Common myeloid progenitor, CD34-positive (primary cell): ENCODE measurements around the gene HLA-DRB5. TPM values are rescaled to one million over a fixed set of nuclear protein-coding genes. Genes with fewer than 3 reads are reported as not detected.
A peak's percentile ranks its signal among the peaks of the same experiment; 100 is the strongest.
"Not testable (repeated sequence)": the region's sequence is repeated elsewhere in the genome, so short reads cannot be mapped to it uniquely, and the experiment has no call there.

Experiments
- CTCF ChIA-PET: fragments of 350-600 bp; sonication (Branson Sonifier 250); formaldehyde crosslinking; loops from one replicate; lab custom pipeline; 2021; ENCODE audit warnings: antibody characterized with exemption; lab: Charles Lee
- POLR2A ChIA-PET: fragments of 350-600 bp; sonication (Branson Sonifier 250); formaldehyde crosslinking; loops from one replicate; lab custom pipeline; 2021; ENCODE audit warnings: antibody characterized with exemption; lab: Charles Lee
- DNase-seq, 3 donors: peaks; one replicate each; pipeline versions ENCODE4 v3.0.0 to v3.0.0-alpha.2; 2013
- H3K27ac ChIP-seq, 2 experiments: 1 replicate in 1 of 2; 2 replicates in 1 of 2; pipeline ENCODE4 v1.7.0; 2013; ENCODE audit warnings: inconsistent platforms in 2 of 2, low read length in 2 of 2, mild to moderate bottlenecking in 2 of 2, low read depth in 1 of 2, moderate library complexity in 1 of 2; ENCODE audit not compliant: severe bottlenecking in 2 of 2, insufficient read depth in 1 of 2, poor library complexity in 1 of 2
- H3K27me3 ChIP-seq, 5 experiments: replicated peaks in 2 of 5; 1 replicate in 3 of 5; 2 replicates in 2 of 5; pipeline versions ENCODE4 v1.6.1 to v1.7.0; 2013; ENCODE audit warnings: low read length in 4 of 5, mild to moderate bottlenecking in 2 of 5, moderate library complexity in 2 of 5, inconsistent platforms in 1 of 5; ENCODE audit not compliant: insufficient read depth in 5 of 5, control insufficient read depth in 4 of 5
- H3K36me3 ChIP-seq, 4 experiments: 1 replicate in 2 of 4; 2 replicates in 2 of 4; pipeline versions ENCODE4 v1.6.1 to v1.7.0; 2013; ENCODE audit warnings: low read length in 3 of 4, control low read depth in 1 of 4, mild to moderate bottlenecking in 1 of 4; ENCODE audit not compliant: control insufficient read depth in 4 of 4, insufficient read depth in 4 of 4
- H3K4me1 ChIP-seq, 4 experiments: 1 replicate in 3 of 4; 2 replicates in 1 of 4; pipeline versions ENCODE4 v1.6.1 to v1.7.1; 2013; ENCODE audit warnings: low read length in 3 of 4, mild to moderate bottlenecking in 3 of 4, control low read depth in 1 of 4, inconsistent platforms in 1 of 4, moderate library complexity in 1 of 4; ENCODE audit not compliant: control insufficient read depth in 4 of 4, insufficient read depth in 4 of 4; ENCODE audit errors: control extremely low read depth in 1 of 4
- H3K4me3 ChIP-seq, 7 experiments: 1 replicate in 4 of 7; 2 replicates in 3 of 7; pipeline versions ENCODE4 v1.5.1 to v1.7.0; 2013; ENCODE audit warnings: mild to moderate bottlenecking in 7 of 7, low read length in 6 of 7, moderate library complexity in 6 of 7, inconsistent platforms in 2 of 7, low read depth in 2 of 7, control low read depth in 1 of 7; ENCODE audit not compliant: insufficient read depth in 4 of 7, control insufficient read depth in 1 of 7; ENCODE audit errors: extremely low read depth in 1 of 7
- H3K9me3 ChIP-seq, 5 experiments: 1 replicate in 4 of 5; 2 replicates in 1 of 5; pipeline versions ENCODE4 v1.6.1 to v1.7.1; 2013; ENCODE audit warnings: low read length in 4 of 5, mild to moderate bottlenecking in 2 of 5, inconsistent platforms in 1 of 5, low read depth in 1 of 5, moderate library complexity in 1 of 5; ENCODE audit not compliant: control insufficient read depth in 4 of 5, insufficient read depth in 2 of 5; ENCODE audit errors: control extremely low read depth in 1 of 5
- WGBS: methylation state at CpG from one replicate; pipeline ENCODE4 v1.1.5; 2013; ENCODE audit not compliant: insufficient coverage; 5-methylcytosine and 5-hydroxymethylcytosine counted together
- polyA plus RNA-seq: library from polyadenylated mRNA; unstranded; fragments of 120-200 nt; gene quantifications from one replicate; pipeline ENCODE4 v1.2.1, GENCODE V29; 2013

Gene HLA-DRB5
- 30.1 TPM for polyA plus RNA-seq

DNA sequence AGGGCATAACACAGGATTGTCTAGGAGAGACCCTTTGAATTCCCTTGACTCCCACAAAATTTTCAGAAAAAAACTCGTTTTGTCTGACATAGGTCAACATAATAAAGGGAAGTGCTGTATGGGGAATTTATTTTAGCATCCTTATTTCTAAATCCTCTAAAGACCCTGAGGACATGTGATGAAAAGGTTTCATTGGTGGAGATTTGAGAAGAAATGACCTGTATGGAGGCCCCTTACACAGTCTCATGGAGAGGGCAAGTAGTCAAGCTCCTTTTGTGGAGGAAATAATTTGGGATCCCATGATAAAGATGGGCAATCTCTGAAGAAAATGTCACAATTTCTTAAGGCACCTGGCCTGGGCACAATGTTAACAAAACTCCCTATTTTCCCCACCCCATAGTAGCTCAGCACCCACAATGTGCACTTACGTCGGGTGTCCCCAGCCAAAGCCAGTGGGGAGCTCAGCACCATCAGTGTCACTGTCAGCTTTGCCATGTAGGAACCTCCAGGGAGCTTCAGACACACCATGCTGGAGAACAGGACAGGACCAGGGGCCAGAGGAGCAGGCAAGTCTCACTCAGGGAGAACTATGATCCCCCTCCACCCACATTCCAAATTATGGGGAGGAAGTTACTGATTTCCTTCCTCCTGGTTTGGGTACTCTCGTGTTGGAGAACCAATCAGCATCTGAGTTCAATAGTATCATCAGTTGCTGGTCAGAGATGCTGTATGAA, at the start of gene HLA-DRB5:
Gene HLA-DRB5 (minus strand): TSS at position 591 of the 734 bp plus-strand sequence. CDS start 63 bp downstream, at position 528.
- Histone ChIP-seq H3K9me3 (no peaks in the 10 kb centered on the region), H3K4me3 (peak within 1 kb of the TSS; percentile 15 to 73 (median 65)), H3K27ac (peak within 1 kb of the TSS; percentile 28 to 55), H3K27me3 (no peaks in the 10 kb centered on the region), H3K4me1 (peaks cover 0 to 14% (median under 1%) of the 10 kb centered on the region in 4 experiments), H3K36me3 (no peaks in the 10 kb centered on the region)
- no CpG with 5 or more reads among the region's 4 CpGs for WGBS
- POLR2A ChIA-PET: no interaction called here
- peak; percentile 51 to 82 (median 73) for DNase-seq
- CTCF ChIA-PET: no interaction called here

DNA sequence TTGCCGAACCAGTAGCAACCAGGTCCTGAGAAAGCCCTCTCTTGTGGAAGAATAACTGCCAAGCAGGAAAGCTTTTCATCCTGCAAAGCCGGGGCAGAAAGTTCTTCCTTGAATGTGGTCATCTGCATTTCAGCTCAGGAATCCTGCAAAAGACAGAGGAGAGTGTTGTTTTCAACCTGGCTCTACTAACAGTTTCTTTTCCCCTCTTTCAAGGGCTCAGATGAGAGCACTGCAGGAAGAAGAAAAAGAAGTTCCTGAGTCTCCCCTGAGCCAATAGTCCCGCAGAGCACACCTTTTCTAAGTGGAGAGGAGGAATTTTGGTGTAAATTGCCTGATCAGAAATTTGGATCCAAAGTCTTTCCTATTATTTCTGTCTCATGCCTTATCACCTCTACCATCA, 48.9 kb upstream of the HLA-DRB5 start:
- H3K4me3 ChIP-seq: no peak overlapping the region
- ChIA-PET POLR2A (no interaction called here), CTCF (no interaction called here)
- peaks cover 0 to 21% (median 3%) of the 10 kb centered on the region in 4 experiments for H3K4me1 ChIP-seq
- WGBS: 0% methylated on average over 2 of the region's 3 CpGs
- no peak for DNase-seq
- H3K9me3 ChIP-seq: no peaks in the 10 kb centered on the region
- H3K27me3 ChIP-seq: no peaks in the 10 kb centered on the region
- no peak overlapping the region for H3K27ac ChIP-seq
- H3K36me3 ChIP-seq: peaks cover 0 to 29% (median 3%) of the 10 kb centered on the region in 4 experiments

- DNase-seq, H3K27me3 ChIP-seq, CTCF ChIA-PET, H3K9me3 ChIP-seq, H3K27ac ChIP-seq, POLR2A ChIA-PET, H3K4me3 ChIP-seq: not testable (repeated sequence)
- H3K36me3 ChIP-seq: peaks cover 0 to 27% (median 3%) of the 10 kb centered on the region in 4 experiments
- H3K4me1 ChIP-seq: peaks cover 0 to 19% (median 3%) of the 10 kb centered on the region in 4 experiments
- WGBS: 25% methylated on average over 2 of the region's 5 CpGs
These were observed 47.4 kb upstream of the HLA-DRB5 start for GRCh38 chr6:32577493-32577892.

DNA sequence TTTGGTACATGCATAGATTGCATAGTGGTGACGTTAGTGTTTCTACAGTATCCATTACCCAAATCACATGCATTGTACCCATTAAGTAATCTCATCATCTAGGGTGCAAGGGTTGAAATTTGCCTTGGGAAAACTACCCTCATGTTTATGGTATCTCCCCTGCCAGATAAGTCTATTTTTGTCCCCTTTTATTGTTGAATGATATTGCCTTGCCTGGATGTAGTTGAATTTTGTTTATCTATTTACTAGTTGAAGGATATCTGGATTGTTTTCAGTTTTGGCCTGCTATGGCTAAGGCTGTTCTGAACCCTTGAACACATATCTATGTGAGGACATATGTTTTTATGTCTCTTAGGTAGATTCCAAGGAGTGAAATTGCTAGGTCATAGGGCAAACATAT, 46.2 kb upstream of the HLA-DRB5 start:
- peaks cover 0 to 21% (median 3%) of the 10 kb centered on the region in 4 experiments for H3K36me3 ChIP-seq
- H3K9me3 ChIP-seq: no peaks in the 10 kb centered on the region
- DNase-seq: no peak
- no peaks in the 10 kb centered on the region for H3K27me3 ChIP-seq
- no peak overlapping the region for H3K27ac ChIP-seq
- WGBS: no CpG with 5 or more reads among the region's 1 CpG
- H3K4me3 ChIP-seq: no peak overlapping the region
- peaks cover 0 to 19% (median 3%) of the 10 kb centered on the region in 4 experiments for H3K4me1 ChIP-seq
- CTCF ChIA-PET: no interaction called here
- POLR2A ChIA-PET: interaction anchor here (0.7 kb wide), 1 partner anchor 384 kb away, joined by 3 read pairs; the partner anchor contains the start of gene GPSM3

DNA sequence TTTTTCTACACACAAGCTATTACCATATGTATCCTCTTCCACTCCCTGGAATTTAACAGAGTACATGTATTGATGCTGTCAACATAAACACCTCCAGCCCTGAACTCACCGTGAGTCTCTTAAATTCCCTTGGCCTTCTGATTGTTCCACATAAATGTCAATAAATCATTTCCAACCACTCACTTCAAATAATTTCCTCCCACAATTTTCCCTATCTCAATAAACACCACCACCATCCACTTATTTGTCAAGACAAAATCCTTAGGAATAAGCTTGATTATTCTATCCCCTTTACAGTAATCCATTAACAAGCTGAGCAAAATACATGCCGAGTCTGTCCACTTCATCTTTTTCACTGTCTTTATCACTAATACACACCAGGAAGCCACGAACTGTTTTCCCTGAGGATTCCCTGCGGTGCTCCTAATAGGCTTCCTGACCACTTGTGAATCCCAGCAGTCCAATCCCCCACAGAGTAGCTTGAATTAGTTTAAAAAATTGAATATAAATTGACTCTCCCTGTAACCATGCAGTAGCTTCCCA, 40.3 kb upstream of the HLA-DRB5 start:
- Histone ChIP-seq H3K36me3 (no peaks in the 10 kb centered on the region), H3K4me1 (no peaks in the 10 kb centered on the region), H3K9me3 (no peaks in the 10 kb centered on the region), H3K27ac (no peak overlapping the region), H3K4me3 (no peak overlapping the region), H3K27me3 (no peaks in the 10 kb centered on the region)
- DNase-seq: no peak
- ChIA-PET CTCF (no interaction called here), POLR2A (no interaction called here)
- WGBS: 100% methylated on average over 1 of the region's 4 CpGs

DNA sequence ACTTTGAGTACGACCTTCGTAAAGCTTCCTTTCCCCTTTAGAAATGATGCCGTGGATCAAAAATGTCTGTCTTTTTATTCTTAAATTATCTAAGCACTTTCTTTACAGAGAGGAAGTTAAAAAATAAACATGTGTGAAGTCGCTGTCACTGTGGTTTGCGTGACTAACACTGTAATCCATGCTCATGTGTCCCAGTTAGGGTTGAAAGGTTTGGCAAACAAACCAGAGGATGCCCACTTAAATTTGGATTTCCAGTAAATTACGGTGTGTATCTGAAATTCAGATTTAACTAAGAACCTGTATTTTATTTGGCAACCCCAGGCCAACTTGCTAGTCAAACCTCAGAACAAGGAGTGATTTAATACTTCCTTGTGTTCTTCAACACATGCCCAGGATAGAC, 38.5 kb upstream of the HLA-DRB5 start:
- Histone ChIP-seq H3K27ac (no peak overlapping the region), H3K27me3 (no peaks in the 10 kb centered on the region), H3K4me1 (no peaks in the 10 kb centered on the region), H3K9me3 (no peaks in the 10 kb centered on the region), H3K36me3 (no peaks in the 10 kb centered on the region), H3K4me3 (no peak overlapping the region)
- CTCF ChIA-PET: no interaction called here
- POLR2A ChIA-PET: no interaction called here
- no CpG with 5 or more reads among the region's 6 CpGs for WGBS
- no peak for DNase-seq

- no peak overlapping the region for H3K27ac ChIP-seq
- WGBS: no CpG with 5 or more reads among the region's 8 CpGs
- POLR2A ChIA-PET: no interaction called here
These were observed 36.9 kb upstream of the HLA-DRB5 start for GRCh38 chr6:32566957-32567356.

More at GRCh38 chr6:32566957-32567356, 36.9 kb upstream of the HLA-DRB5 start:
- Histone ChIP-seq H3K4me3 (no peak overlapping the region), H3K27me3 (no peaks in the 10 kb centered on the region), H3K36me3 (no peaks in the 10 kb centered on the region), H3K9me3 (no peaks in the 10 kb centered on the region), H3K4me1 (no peaks in the 10 kb centered on the region)
- CTCF ChIA-PET: no interaction called here
- DNase-seq: no peak
